ENCODE results near the gene CDKN2B. TPM values are rescaled to one million over a fixed set of nuclear protein-coding genes. Genes with fewer than 3 reads are reported as not detected.

CDKN2B gene
- total RNA-seq, 2 experiments from 2014 or later, result 2.0 to 3.7 TPM

- H3K4me2 ChIP-seq (ENCODE audit: low read length), result no peak overlapping the region
- H4K20me1 ChIP-seq (ENCODE audit: insufficient read depth, low read length), result 0 out of 2 replicates have a peak, but pooled peaks cover 14% of the 10 kb centered on the region
- ChIA-PET CTCF (ENCODE audit: unreplicated experiment) (interaction anchor here (0.5 kb wide), 1 partner anchor 640 kb away, joined by 3 read pairs; no protein-coding TSS in a partner anchor), POLR2A (interaction anchor here (0.6 to 4.9 kb wide), 12 partner anchors 8 to 537 kb away, joined by 3 to 24 read pairs (median 3); partner anchors contain the start of genes CDKN2A and CDKN2B-AS1)
- H3K9me2 ChIP-seq (ENCODE audit: insufficient read depth, low read length), result no peaks in the 10 kb centered on the region
- H2AFZ ChIP-seq (ENCODE audit: low read length), result no peak overlapping the region
- H3K9me3 ChIP-seq (ENCODE audit: low read length), result no peaks in the 10 kb centered on the region
- no peak overlapping the region for H3K27ac ChIP-seq (ENCODE audit: low read depth, low read length, poor library complexity, severe bottlenecking)
- intact Hi-C loops (cut with micrococcal nuclease; ENCODE audit: unreplicated experiment), result no loop called here
- no peak for TF ChIP-seq CTCF (conservative IDR thresholded peaks at IDR 0.05; ENCODE audit: low read length)
- no peak for TF ChIP-seq EZH2phosphoT487 (IDR thresholded peaks at IDR 0.05; ENCODE audit: borderline replicate concordance, low read depth, low read length)
- no peak overlapping the region for H3K4me3 ChIP-seq (ENCODE audit: low read depth, low read length, poor library complexity, severe bottlenecking)
- peaks cover 32% of the 10 kb centered on the region for H3K4me1 ChIP-seq (ENCODE audit: insufficient read depth, low read length, poor library complexity, severe bottlenecking)
- H3K36me3 ChIP-seq (ENCODE audit: insufficient read depth, low read length), result peaks cover 46% of the 10 kb centered on the region
- no peak for DNase-seq (ENCODE audit: low spot score)
- H3K79me2 ChIP-seq (ENCODE audit: insufficient read depth, low read depth, low read length), result peaks cover 96% of the 10 kb centered on the region
- BruUV-seq (replicated peaks), result no TSS peak
Observed at GRCh38 chr9:21982861-21983560, 26.1 kb downstream of the CDKN2B start.

GRCh38 chr9:21982391-21982790, 26.7 kb downstream of the CDKN2B start:
- Histone ChIP-seq H3K4me3 (ENCODE audit: low read depth, low read length, poor library complexity, severe bottlenecking) (no peak overlapping the region), H3K27ac (ENCODE audit: low read depth, low read length, poor library complexity, severe bottlenecking) (no peak overlapping the region), H3K4me2 (ENCODE audit: low read length) (no peak overlapping the region), H2AFZ (ENCODE audit: low read length) (no peak overlapping the region), H4K20me1 (ENCODE audit: insufficient read depth, low read length) (0 out of 2 replicates have a peak, but pooled peaks cover 12% of the 10 kb centered on the region), H3K79me2 (ENCODE audit: insufficient read depth, low read depth, low read length) (peaks cover 96% of the 10 kb centered on the region), H3K9me3 (ENCODE audit: low read length) (no peaks in the 10 kb centered on the region), H3K9me2 (ENCODE audit: insufficient read depth, low read length) (no peaks in the 10 kb centered on the region), H3K36me3 (ENCODE audit: insufficient read depth, low read length) (peaks cover 51% of the 10 kb centered on the region), H3K4me1 (ENCODE audit: insufficient read depth, low read length, poor library complexity, severe bottlenecking) (peaks cover 26% of the 10 kb centered on the region)
- ChIA-PET POLR2A (interaction anchor here (0.7 to 4.9 kb wide), 8 partner anchors 9 to 244 kb away, joined by 3 to 24 read pairs (median 3); no protein-coding TSS in a partner anchor), CTCF (ENCODE audit: unreplicated experiment) (no interaction called here)
- BruUV-seq (replicated peaks), result no TSS peak
- DNase-seq (ENCODE audit: low spot score), result no peak
- TF ChIP-seq EZH2phosphoT487 (IDR thresholded peaks at IDR 0.05; ENCODE audit: borderline replicate concordance, low read depth, low read length) (no peak), CTCF (conservative IDR thresholded peaks at IDR 0.05; ENCODE audit: low read length) (no peak)
- intact Hi-C loops (cut with micrococcal nuclease; ENCODE audit: unreplicated experiment), result no loop called here
